Psoas muscle (tissue), 8 donors: ENCODE data around the gene IGSF6. TPM values are rescaled to one million over a fixed set of nuclear protein-coding genes. Genes with fewer than 3 reads are reported as not detected.
"Not testable (repeated sequence)": the region's sequence is repeated elsewhere in the genome, so short reads cannot be mapped to it uniquely, and the experiment has no call there.

Experiments used
- ATAC-seq, 4 donors: fragments of 200-7000 bp; cut with Tn5 transposase; one replicate each; pipeline ENCODE4 v1.9.1; 2020; ENCODE audit warnings: moderate library complexity in 3 of 4, mild to moderate bottlenecking in 2 of 4
- DNase-seq, 2 donors: peaks; one replicate each; pipeline ENCODE4 v3.0.0-alpha.2; 2020
- H3K27ac ChIP-seq: fragments of 200-600 bp; one replicate; pipeline ENCODE4 v1.8.0; 2022
- H3K27me3 ChIP-seq, 3 donors: fragments of 200-600 bp in 1 of 3; one replicate each; pipeline versions ENCODE4 v1.6.1 to v1.8.0; 2013 to 2022; ENCODE audit warnings: low read length in 2 of 3, mild to moderate bottlenecking in 2 of 3, moderate library complexity in 1 of 3; ENCODE audit not compliant: insufficient read depth in 3 of 3
- H3K36me3 ChIP-seq, 2 donors: fragments of 200-600 bp in 1 of 2; one replicate each; pipeline versions ENCODE4 v1.6.1 to v1.8.0; 2013 to 2022; ENCODE audit warnings: low read depth in 1 of 2, mild to moderate bottlenecking in 1 of 2, moderate library complexity in 1 of 2; ENCODE audit not compliant: insufficient read depth in 1 of 2
- H3K4me1 ChIP-seq: fragments of 200-600 bp; one replicate; pipeline ENCODE4 v1.8.0; 2022
- H3K4me3 ChIP-seq: fragments of 200-600 bp; one replicate; pipeline ENCODE4 v1.8.0; 2022; ENCODE audit warnings: mild to moderate bottlenecking
- H3K9me3 ChIP-seq: fragments of 200-600 bp; one replicate; pipeline ENCODE4 v1.8.0; 2022
- CTCF ChIP-seq: fragments of 200-600 bp; IDR thresholded peaks from one replicate; pipeline ENCODE4 v1.8.0; 2022; ENCODE audit warnings: antibody characterized with exemption
- WGBS, 3 donors: extraction: QIAGEN DNeasy Blood & Tissue Kit; methylation state at CpG; one replicate each; pipeline versions ENCODE4 v1.1.6 to v1.1.7; 2013; 5-methylcytosine and 5-hydroxymethylcytosine counted together
- intact Hi-C, 2 donors: fragments of 100-400 bp; cut with DNase I; formaldehyde crosslinking; loops; one replicate each; pipeline versions ENCODE4 v1.11.0 to v1.14.2; 2022
- polyA plus RNA-seq, 3 donors: library from polyadenylated mRNA; stranded (reverse); fragments of 200-250 nt; gene quantifications; one replicate each; pipeline ENCODE4 v1.2.3, GENCODE V29; 2013
- total RNA-seq, 4 donors: library from RNA; stranded (reverse); fragmentation: NEBNext Ultra II Directional in 2 of 4; extraction: Animal tissue kit (Norgen Biotek cat#: 25700) in 2 of 4; gene quantifications; one replicate each; pipeline versions ENCODE4 v1.2.1 to v1.2.4, GENCODE V29; 2021 to 2023
- donor health status: healthy with polysubstance abuse.
- donor health status: DM: no; HTN: no; CAD: no; lungs with moderate emphysema.
- donor health status: Bipolar disorder and iron deficiency.
- donor health status: healthy.
- donor health status: DM: yes; HTN: yes; CAD: no.
- donor health status: DM: no; HTN: no; CAD: no.
- donor health status: DM: no; HTN: no; CAD: no.
- donor health status: DM: yes; HTN: yes; CAD: no.

IGSF6 gene
- total and polyA plus RNA-seq, 7 donors = 0.15 to 3.0 (median 1.4) TPM

GRCh38 chr16:21638573-21638975, 13.8 kb downstream of the IGSF6 start:
- 78 to 80% (median 79%) methylated on average over 4 of the region's 4 CpGs for WGBS, 3 donors
- H3K27ac ChIP-seq = no peak overlapping the region

GRCh38 chr16:21637032-21637968, 15.1 kb downstream of the IGSF6 start:
- Histone ChIP-seq H3K27ac (no peak overlapping the region), H3K4me1 (no peaks in the 10 kb centered on the region), H3K27me3 (no peaks in the 10 kb centered on the region), H3K4me3 (no peak overlapping the region), H3K9me3 (no peaks in the 10 kb centered on the region), H3K36me3 (no peaks in the 10 kb centered on the region)
- TF ChIP-seq CTCF = no peak
- 94 to 95% (median 95%) methylated on average over 37 of the region's 37 CpGs for WGBS, 3 donors
- intact Hi-C loops = loop anchor here in 1 of 2 donors (5.0 kb wide), 1 partner anchor 40 kb away; the partner anchor contains the start of gene METTL9
- no peak for DNase-seq
- ATAC-seq = no peak

More at GRCh38 chr16:21638573-21638975, 13.8 kb downstream of the IGSF6 start:
- DNase-seq = no peak
- no peak for TF ChIP-seq CTCF
- intact Hi-C loops = loop anchor here in 1 of 2 donors (5.0 kb wide), 1 partner anchor 41 kb away; the partner anchor contains the start of gene METTL9
- H3K36me3 ChIP-seq = no peaks in the 10 kb centered on the region
- no peaks in the 10 kb centered on the region for H3K4me1 ChIP-seq
- H3K4me3 ChIP-seq = no peak overlapping the region
- no peak for ATAC-seq
- H3K9me3 ChIP-seq = no peaks in the 10 kb centered on the region
- H3K27me3 ChIP-seq = no peaks in the 10 kb centered on the region

- not testable (repeated sequence) for ATAC-seq, H3K9me3 ChIP-seq, H3K4me3 ChIP-seq, H3K27me3 ChIP-seq, H3K36me3 ChIP-seq, H3K27ac ChIP-seq, H3K4me1 ChIP-seq, DNase-seq
- intact Hi-C loops = loop anchor here in 1 of 2 donors (5.0 kb wide), 1 partner anchor 38 kb away; the partner anchor contains the start of gene METTL9
- 90 to 95% (median 92%) methylated on average over 9 of the region's 9 CpGs for WGBS, 3 donors
These were observed 16.7 kb downstream of the IGSF6 start for GRCh38 chr16:21635694-21636093.

GRCh38 chr16:21634216-21634615, 18.2 kb downstream of the IGSF6 start:
- H3K4me1 ChIP-seq = no peaks in the 10 kb centered on the region
- intact Hi-C loops = no loop called here
- H3K27me3 ChIP-seq = no peaks in the 10 kb centered on the region
- peaks cover 0 to 13% of the 10 kb centered on the region in 2 donors for H3K36me3 ChIP-seq
- ATAC-seq (no peak), DNase-seq (no peak)
- H3K9me3 ChIP-seq = no peaks in the 10 kb centered on the region
- WGBS, 3 donors = 88 to 91% (median 89%) methylated on average over 5 of the region's 5 CpGs
- H3K4me3 ChIP-seq = no peak overlapping the region
- peak overlapping the region; percentile 41 for H3K27ac ChIP-seq
- TF ChIP-seq CTCF = no peak

GRCh38 chr16:21631951-21632575, 20.3 kb downstream of the IGSF6 start:
- H3K9me3 ChIP-seq, H3K4me1 ChIP-seq, H3K27ac ChIP-seq, H3K27me3 ChIP-seq, H3K4me3 ChIP-seq, intact Hi-C loops, ATAC-seq, DNase-seq: not testable (repeated sequence)
- 87 to 88% (median 88%) methylated on average over 5 of the region's 5 CpGs for WGBS, 3 donors
- peaks cover 0 to 23% of the 10 kb centered on the region in 2 donors for H3K36me3 ChIP-seq

- not testable (repeated sequence) for ATAC-seq
These were observed 21.0 kb downstream of the IGSF6 start for GRCh38 chr16:21631376-21631775.

GRCh38 chr16:21630866-21631265, 21.5 kb downstream of the IGSF6 start:
- 86 to 96% (median 90%) methylated on average over 6 of the region's 6 CpGs for WGBS, 3 donors
- H3K36me3 ChIP-seq = peaks cover 0 to 35% of the 10 kb centered on the region in 2 donors

More at GRCh38 chr16:21631376-21631775, 21.0 kb downstream of the IGSF6 start:
- DNase-seq, H3K27ac ChIP-seq, intact Hi-C loops, H3K9me3 ChIP-seq, H3K4me3 ChIP-seq, H3K4me1 ChIP-seq, H3K27me3 ChIP-seq: not testable (repeated sequence)
- WGBS, 3 donors = 91 to 97% (median 94%) methylated on average over 8 of the region's 8 CpGs
- H3K36me3 ChIP-seq = peaks cover 0 to 30% of the 10 kb centered on the region in 2 donors

More at GRCh38 chr16:21630866-21631265, 21.5 kb downstream of the IGSF6 start:
- H3K27me3 ChIP-seq, H3K4me1 ChIP-seq, DNase-seq, ATAC-seq, H3K4me3 ChIP-seq, H3K9me3 ChIP-seq, H3K27ac ChIP-seq, intact Hi-C loops: not testable (repeated sequence)
